ENCODE data around the gene CD151. TPM values are rescaled to one million over a fixed set of nuclear protein-coding genes. Genes with fewer than 3 reads are reported as not detected.

Gene CD151
- polyA plus RNA-seq, 1 experiment: 2,262 TPM

- DNase-seq (ENCODE audit: low read depth): no peak
- H3K4me3 ChIP-seq (ENCODE audit: low read depth, low read length): no peak overlapping the region
- TF ChIP-seq, protein P1, sequence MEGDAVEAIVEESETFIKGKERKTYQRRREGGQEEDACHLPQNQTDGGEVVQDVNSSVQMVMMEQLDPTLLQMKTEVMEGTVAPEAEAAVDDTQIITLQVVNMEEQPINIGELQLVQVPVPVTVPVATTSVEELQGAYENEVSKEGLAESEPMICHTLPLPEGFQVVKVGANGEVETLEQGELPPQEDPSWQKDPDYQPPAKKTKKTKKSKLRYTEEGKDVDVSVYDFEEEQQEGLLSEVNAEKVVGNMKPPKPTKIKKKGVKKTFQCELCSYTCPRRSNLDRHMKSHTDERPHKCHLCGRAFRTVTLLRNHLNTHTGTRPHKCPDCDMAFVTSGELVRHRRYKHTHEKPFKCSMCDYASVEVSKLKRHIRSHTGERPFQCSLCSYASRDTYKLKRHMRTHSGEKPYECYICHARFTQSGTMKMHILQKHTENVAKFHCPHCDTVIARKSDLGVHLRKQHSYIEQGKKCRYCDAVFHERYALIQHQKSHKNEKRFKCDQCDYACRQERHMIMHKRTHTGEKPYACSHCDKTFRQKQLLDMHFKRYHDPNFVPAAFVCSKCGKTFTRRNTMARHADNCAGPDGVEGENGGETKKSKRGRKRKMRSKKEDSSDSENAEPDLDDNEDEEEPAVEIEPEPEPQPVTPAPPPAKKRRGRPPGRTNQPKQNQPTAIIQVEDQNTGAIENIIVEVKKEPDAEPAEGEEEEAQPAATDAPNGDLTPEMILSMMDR (IDR thresholded peaks at IDR 0.05; ENCODE audit: insufficient read depth, low read depth, low read length): no peak
- H3K27me3 ChIP-seq (ENCODE audit: control insufficient read depth, insufficient read depth, low read length): no peaks in the 10 kb centered on the region
- H3K36me3 ChIP-seq (ENCODE audit: control insufficient read depth, insufficient read depth, low read length): peaks cover 9% of the 10 kb centered on the region
- CTCF ChIA-PET: interaction anchor here (0.6 to 1.2 kb wide), 2 partner anchors 11 to 198 kb away, joined by 3 read pairs; no protein-coding TSS in a partner anchor
- POLR2A ChIA-PET: no interaction called here
Observed at GRCh38 chr11:853682-854448, 21.1 kb downstream of the CD151 start.

- TF ChIP-seq, protein P1 (IDR thresholded peaks at IDR 0.05; ENCODE audit: insufficient read depth, low read depth, low read length): no peak
- H3K36me3 ChIP-seq (ENCODE audit: control insufficient read depth, insufficient read depth, low read length): peaks cover 9% of the 10 kb centered on the region
- ChIA-PET CTCF (interaction anchor here (0.6 to 1.2 kb wide), 2 partner anchors 12 to 197 kb away, joined by 3 read pairs; no protein-coding TSS in a partner anchor), POLR2A (no interaction called here)
- H3K27me3 ChIP-seq (ENCODE audit: control insufficient read depth, insufficient read depth, low read length): no peaks in the 10 kb centered on the region
- DNase-seq (ENCODE audit: low read depth): no peak
- H3K4me3 ChIP-seq (ENCODE audit: low read depth, low read length): no peak overlapping the region
Observed at GRCh38 chr11:854601-855329, 22.0 kb downstream of the CD151 start.

GRCh38 chr11:855330-855674 lies 22.6 kb downstream of the CD151 start:
- TF ChIP-seq, protein P1 (IDR thresholded peaks at IDR 0.05; ENCODE audit: insufficient read depth, low read depth, low read length): no peak
- ChIA-PET CTCF (interaction anchor here (1.2 kb wide), 1 partner anchor 196 kb away, joined by 3 read pairs; no protein-coding TSS in a partner anchor), POLR2A (no interaction called here)
- Histone ChIP-seq H3K27me3 (ENCODE audit: control insufficient read depth, insufficient read depth, low read length) (no peaks in the 10 kb centered on the region), H3K36me3 (ENCODE audit: control insufficient read depth, insufficient read depth, low read length) (peaks cover 9% of the 10 kb centered on the region), H3K4me3 (ENCODE audit: low read depth, low read length) (no peak overlapping the region)
- no peak for DNase-seq (ENCODE audit: low read depth)

DNA sequence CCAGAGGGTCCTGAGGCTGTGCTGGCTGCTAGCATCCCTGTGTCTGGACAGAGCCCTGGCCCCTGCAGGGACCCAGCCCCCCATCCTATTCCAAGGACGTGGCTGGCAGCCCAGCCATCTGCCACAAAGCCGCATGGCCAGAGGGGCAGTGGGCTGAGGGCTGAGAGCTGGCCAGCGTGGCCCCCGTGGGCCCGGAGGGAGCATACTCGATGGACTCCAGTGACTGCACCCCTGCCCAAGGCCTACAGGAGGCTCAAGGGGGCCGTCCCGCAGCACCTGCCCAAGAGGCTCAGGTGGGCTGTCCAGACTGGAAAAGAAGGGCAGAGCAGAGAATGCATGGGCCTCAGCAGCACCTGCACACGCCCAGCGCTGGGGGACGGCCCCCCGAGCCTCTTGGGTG lies 23.0 kb downstream of the CD151 start:
- Histone ChIP-seq H3K27me3 (ENCODE audit: control insufficient read depth, insufficient read depth, low read length) (no peaks in the 10 kb centered on the region), H3K4me3 (ENCODE audit: low read depth, low read length) (no peak overlapping the region), H3K36me3 (ENCODE audit: control insufficient read depth, insufficient read depth, low read length) (peaks cover 6% of the 10 kb centered on the region)
- TF ChIP-seq, protein P1 (IDR thresholded peaks at IDR 0.05; ENCODE audit: insufficient read depth, low read depth, low read length): no peak
- ChIA-PET CTCF (interaction anchor here (1.8 to 2.0 kb wide), 2 partner anchors 8 to 196 kb away, joined by 7 to 9 read pairs; no protein-coding TSS in a partner anchor), POLR2A (no interaction called here)
- DNase-seq (ENCODE audit: low read depth): no peak

- H3K4me3 ChIP-seq (ENCODE audit: low read depth, low read length): no peak overlapping the region
- ChIA-PET POLR2A (no interaction called here), CTCF (interaction anchor here (1.8 to 2.0 kb wide), 2 partner anchors 8 to 195 kb away, joined by 7 to 9 read pairs; no protein-coding TSS in a partner anchor)
- peaks cover 5% of the 10 kb centered on the region for H3K36me3 ChIP-seq (ENCODE audit: control insufficient read depth, insufficient read depth, low read length)
- DNase-seq (ENCODE audit: low read depth): no peak
- TF ChIP-seq, protein P1 (IDR thresholded peaks at IDR 0.05; ENCODE audit: insufficient read depth, low read depth, low read length): no peak
- no peaks in the 10 kb centered on the region for H3K27me3 ChIP-seq (ENCODE audit: control insufficient read depth, insufficient read depth, low read length)
Observed at GRCh38 chr11:856397-856796, 23.6 kb downstream of the CD151 start.

Measured in BJ (cell line).